ENCODE measurements around the gene SF1.

DNA sequence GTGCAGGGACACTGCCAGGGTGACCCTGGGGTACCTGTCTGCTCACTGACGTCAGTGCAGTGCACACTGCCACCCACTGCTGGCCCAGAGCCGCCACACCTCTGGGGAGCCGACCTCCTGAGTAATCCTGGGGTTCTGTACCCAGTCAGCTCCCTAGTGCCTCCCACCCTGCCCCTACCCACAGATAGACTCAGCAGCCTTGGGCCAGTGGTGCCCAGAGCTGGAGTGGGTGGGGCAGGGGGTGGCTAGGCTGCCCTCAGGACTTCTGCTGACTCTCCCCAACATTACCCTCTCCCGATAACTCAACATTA lies 61.1 kb downstream of the SF1 start:
- TF ChIP-seq, protein P1, sequence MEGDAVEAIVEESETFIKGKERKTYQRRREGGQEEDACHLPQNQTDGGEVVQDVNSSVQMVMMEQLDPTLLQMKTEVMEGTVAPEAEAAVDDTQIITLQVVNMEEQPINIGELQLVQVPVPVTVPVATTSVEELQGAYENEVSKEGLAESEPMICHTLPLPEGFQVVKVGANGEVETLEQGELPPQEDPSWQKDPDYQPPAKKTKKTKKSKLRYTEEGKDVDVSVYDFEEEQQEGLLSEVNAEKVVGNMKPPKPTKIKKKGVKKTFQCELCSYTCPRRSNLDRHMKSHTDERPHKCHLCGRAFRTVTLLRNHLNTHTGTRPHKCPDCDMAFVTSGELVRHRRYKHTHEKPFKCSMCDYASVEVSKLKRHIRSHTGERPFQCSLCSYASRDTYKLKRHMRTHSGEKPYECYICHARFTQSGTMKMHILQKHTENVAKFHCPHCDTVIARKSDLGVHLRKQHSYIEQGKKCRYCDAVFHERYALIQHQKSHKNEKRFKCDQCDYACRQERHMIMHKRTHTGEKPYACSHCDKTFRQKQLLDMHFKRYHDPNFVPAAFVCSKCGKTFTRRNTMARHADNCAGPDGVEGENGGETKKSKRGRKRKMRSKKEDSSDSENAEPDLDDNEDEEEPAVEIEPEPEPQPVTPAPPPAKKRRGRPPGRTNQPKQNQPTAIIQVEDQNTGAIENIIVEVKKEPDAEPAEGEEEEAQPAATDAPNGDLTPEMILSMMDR (IDR thresholded peaks at IDR 0.05; ENCODE audit: low read depth, low read length), result no peak
- no peak for TF ChIP-seq POLR2A (IDR thresholded peaks at IDR 0.05; ENCODE audit: extremely low read depth, insufficient read length)
- no peak for TF ChIP-seq MYC (IDR thresholded peaks at IDR 0.05; ENCODE audit: low read depth, low read length)
- TF ChIP-seq, protein P2, sequence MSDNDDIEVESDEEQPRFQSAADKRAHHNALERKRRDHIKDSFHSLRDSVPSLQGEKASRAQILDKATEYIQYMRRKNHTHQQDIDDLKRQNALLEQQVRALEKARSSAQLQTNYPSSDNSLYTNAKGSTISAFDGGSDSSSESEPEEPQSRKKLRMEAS (IDR thresholded peaks at IDR 0.05; ENCODE audit: low read depth, low read length), result no peak
